ENCODE measurements around the gene PCTP.

DNA sequence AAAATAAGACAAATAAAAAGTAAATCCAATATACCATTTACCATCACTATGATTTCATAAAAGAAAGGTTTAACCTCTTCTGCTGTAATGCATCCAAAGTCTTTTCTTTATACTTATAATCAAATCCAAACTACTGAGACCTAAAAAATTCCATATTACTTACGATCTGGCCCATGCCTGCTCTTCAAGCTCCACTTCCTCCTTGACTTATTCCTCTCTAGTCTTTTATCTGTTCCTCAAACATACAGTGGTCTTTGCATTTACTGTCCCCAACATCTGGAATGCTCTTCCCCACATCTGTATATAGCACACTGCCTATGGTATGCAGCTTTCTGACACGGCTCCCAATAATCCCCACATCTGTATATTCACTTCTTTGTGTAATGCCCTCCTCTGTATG, 33.8 kb downstream of the PCTP start:
- TF ChIP-seq, protein P1, sequence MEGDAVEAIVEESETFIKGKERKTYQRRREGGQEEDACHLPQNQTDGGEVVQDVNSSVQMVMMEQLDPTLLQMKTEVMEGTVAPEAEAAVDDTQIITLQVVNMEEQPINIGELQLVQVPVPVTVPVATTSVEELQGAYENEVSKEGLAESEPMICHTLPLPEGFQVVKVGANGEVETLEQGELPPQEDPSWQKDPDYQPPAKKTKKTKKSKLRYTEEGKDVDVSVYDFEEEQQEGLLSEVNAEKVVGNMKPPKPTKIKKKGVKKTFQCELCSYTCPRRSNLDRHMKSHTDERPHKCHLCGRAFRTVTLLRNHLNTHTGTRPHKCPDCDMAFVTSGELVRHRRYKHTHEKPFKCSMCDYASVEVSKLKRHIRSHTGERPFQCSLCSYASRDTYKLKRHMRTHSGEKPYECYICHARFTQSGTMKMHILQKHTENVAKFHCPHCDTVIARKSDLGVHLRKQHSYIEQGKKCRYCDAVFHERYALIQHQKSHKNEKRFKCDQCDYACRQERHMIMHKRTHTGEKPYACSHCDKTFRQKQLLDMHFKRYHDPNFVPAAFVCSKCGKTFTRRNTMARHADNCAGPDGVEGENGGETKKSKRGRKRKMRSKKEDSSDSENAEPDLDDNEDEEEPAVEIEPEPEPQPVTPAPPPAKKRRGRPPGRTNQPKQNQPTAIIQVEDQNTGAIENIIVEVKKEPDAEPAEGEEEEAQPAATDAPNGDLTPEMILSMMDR (conservative IDR thresholded peaks at IDR 0.05) = no peak
- TF ChIP-seq EZH2 (IDR thresholded peaks at IDR 0.05; ENCODE audit: low read depth) = no peak

Data from PC-9 (cell line).